GM18951 (cell line): ENCODE measurements around the gene SCLY.

Source experiments
- POLR2A ChIP-seq: IDR thresholded peaks from 4 replicates; pipeline ENCODE4 v1.6.1; 2011; ENCODE audit warnings: mild to moderate bottlenecking; ENCODE audit not compliant: insufficient read length, insufficient read depth; ENCODE audit errors: extremely low read depth
- in situ Hi-C: fragments of 300-500 bp; cut with MboI; formaldehyde crosslinking; loops from one replicate; pipeline ENCODE4 v1.12.0; 2022; ENCODE audit warnings: low sequenced_read_pairs, mixed read lengths, inconsistent platforms; ENCODE audit not compliant: unreplicated experiment

The SCLY gene

GRCh38 chr2:238144262-238144661 is 83.5 kb downstream of the SCLY start:
- in situ Hi-C loops: no loop called here
- no peak for TF ChIP-seq POLR2A

- in situ Hi-C loops: no loop called here
- no peak for TF ChIP-seq POLR2A
Measured at GRCh38 chr2:238145046-238145445, 84.2 kb downstream of the SCLY start.

- TF ChIP-seq POLR2A: no peak
- in situ Hi-C loops: no loop called here
Measured at GRCh38 chr2:238145851-238146250, 85.0 kb downstream of the SCLY start.

GRCh38 chr2:238146884-238147544 is 86.2 kb downstream of the SCLY start:
- TF ChIP-seq POLR2A: no peak
- in situ Hi-C loops: no loop called here

- in situ Hi-C loops: no loop called here
- no peak for TF ChIP-seq POLR2A
Measured at GRCh38 chr2:238148981-238149380, 88.2 kb downstream of the SCLY start.
